Kidney epithelial cell (primary cell): ENCODE data around the gene ZNF518A. TPM values are rescaled to one million over a fixed set of nuclear protein-coding genes. Genes with fewer than 3 reads are reported as not detected.
"Not testable (repeated sequence)": the region's sequence is repeated elsewhere in the genome, so short reads cannot be mapped to it uniquely, and the experiment has no call there.

Experiments used
- DNase-seq: peaks from one replicate; pipeline ENCODE4 v3.0.0-alpha.2; 2010; ENCODE audit warnings: low read depth
- H3K27me3 ChIP-seq: 2 replicates; pipeline ENCODE4 v1.6.0; 2011; ENCODE audit warnings: low read length; ENCODE audit not compliant: control insufficient read depth, insufficient read depth
- H3K36me3 ChIP-seq: 2 replicates; pipeline ENCODE4 v1.5.1; 2011; ENCODE audit warnings: low read length; ENCODE audit not compliant: control insufficient read depth, insufficient read depth
- H3K4me3 ChIP-seq: 2 replicates; pipeline ENCODE4 v1.5.1; 2011; ENCODE audit warnings: low read depth, mild to moderate bottlenecking, control low read depth, low read length
- CTCF ChIP-seq: IDR thresholded peaks from 2 replicates; pipeline ENCODE4 v1.5.1; 2011; ENCODE audit warnings: mild to moderate bottlenecking, moderate library complexity, low read length, control low read depth, inconsistent platforms; ENCODE audit not compliant: insufficient read depth, poor library complexity, severe bottlenecking
- total RNA-seq: library from RNA; depleted of rRNA; stranded (reverse); fragments of >200 nt; gene quantifications from 2 replicates; pipeline ENCODE4 v1.2.3, GENCODE V29; 2015

The ZNF518A gene
- total RNA-seq, 1 donor from 2014 or later: 15.5 TPM

DNA sequence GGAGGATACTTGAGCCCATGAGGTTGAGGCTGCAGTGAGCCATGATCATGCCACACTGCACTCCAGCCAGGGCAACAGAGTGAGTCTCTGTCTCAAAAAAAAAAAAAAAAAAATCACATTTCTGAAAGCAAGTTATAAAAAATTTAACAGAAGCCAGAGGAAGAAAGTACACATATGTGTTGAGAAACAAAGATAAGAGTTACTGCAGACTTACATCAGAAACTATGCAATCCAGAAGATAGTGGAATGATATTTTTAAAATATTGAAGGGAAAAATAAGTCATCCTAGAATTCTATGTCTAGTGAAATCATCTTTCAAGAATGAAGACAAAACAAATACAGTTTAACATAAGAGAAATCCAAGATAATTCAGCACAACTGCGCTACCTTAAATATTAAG is 46.9 kb downstream of the ZNF518A start:
- H3K27me3 ChIP-seq: no peaks in the 10 kb centered on the region
- H3K36me3 ChIP-seq: no peaks in the 10 kb centered on the region
- no peak overlapping the region for H3K4me3 ChIP-seq
- no peak for TF ChIP-seq CTCF
- no peak for DNase-seq

DNA sequence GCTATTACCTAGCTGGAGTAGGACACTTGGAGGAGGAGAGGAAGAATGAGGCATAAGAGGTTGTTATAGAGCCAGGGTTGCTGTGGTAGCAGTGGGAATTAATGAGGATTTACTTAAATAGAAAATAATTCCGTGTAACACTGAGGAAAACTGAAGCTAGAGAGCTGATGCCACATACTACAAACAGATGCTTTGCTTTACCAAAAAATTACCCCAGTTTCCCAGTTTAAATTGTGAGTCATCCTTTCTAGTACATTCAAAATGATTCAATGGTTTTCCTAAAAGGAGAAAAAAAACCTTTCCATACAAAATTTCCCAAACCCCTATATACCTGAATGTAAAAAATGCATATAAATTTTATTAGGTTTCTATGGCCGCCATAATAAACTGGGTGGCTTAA is 58.3 kb downstream of the ZNF518A start:
- DNase-seq: no peak
- no peaks in the 10 kb centered on the region for H3K36me3 ChIP-seq
- no peaks in the 10 kb centered on the region for H3K27me3 ChIP-seq
- no peak for TF ChIP-seq CTCF
- H3K4me3 ChIP-seq: no peak overlapping the region

DNA sequence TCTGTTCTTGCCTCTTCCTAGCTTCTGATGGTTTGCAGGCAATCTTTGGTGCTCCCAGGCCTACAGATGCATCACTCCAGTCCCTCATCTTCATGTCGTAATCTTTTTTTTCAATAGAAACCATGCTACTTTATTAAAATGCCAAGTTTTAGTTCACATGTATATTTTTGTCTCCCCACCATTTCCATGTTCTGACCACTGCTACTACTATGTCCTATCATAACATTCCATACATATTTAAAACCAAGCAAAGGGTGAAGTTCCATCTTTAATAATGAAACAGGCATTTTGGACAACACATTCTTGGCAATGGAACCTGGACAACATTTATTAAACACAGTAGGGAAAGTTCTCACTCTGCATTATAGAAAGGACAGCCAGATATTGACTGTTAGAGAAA is 58.8 kb downstream of the ZNF518A start:
- DNase-seq: no peak
- no peaks in the 10 kb centered on the region for H3K36me3 ChIP-seq
- no peak overlapping the region for H3K4me3 ChIP-seq
- no peak for TF ChIP-seq CTCF
- H3K27me3 ChIP-seq: no peaks in the 10 kb centered on the region

GRCh38 chr10:96189505-96189904 is 59.4 kb downstream of the ZNF518A start:
- not testable (repeated sequence) for H3K27me3 ChIP-seq, H3K4me3 ChIP-seq, DNase-seq, H3K36me3 ChIP-seq

GRCh38 chr10:96201525-96201924 is 71.4 kb downstream of the ZNF518A start:
- TF ChIP-seq CTCF: no peak
- Histone ChIP-seq H3K27me3 (no peaks in the 10 kb centered on the region), H3K36me3 (no peaks in the 10 kb centered on the region), H3K4me3 (no peak overlapping the region)
- no peak for DNase-seq

DNA sequence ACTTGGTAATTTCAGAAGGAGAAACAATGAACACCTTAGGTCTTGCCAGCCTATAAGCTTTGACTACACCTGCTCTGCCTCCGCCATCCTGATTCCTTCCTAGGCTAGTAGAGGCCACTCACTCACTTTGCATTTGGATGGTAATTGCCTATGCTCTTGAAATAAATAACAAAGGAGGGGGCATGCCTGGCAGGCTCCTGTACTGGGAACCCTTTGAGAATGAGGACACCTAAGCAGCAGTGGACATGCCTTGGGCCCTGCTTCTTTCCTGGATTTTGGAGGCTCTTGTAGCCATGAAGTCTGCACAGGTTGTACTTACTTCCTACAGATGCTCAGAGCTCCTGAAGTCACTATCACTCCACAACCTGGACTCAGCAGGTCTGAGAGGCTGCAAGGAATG is 75.5 kb downstream of the ZNF518A start:
- H3K27me3 ChIP-seq: no peaks in the 10 kb centered on the region
- no peak for DNase-seq
- H3K4me3 ChIP-seq: no peak overlapping the region
- TF ChIP-seq CTCF: no peak
- no peaks in the 10 kb centered on the region for H3K36me3 ChIP-seq
